Measurements from ENCODE around the gene FURIN. TPM values are rescaled to one million over a fixed set of nuclear protein-coding genes. Genes with fewer than 3 reads are reported as not detected.

Gene FURIN
- total and polyA plus RNA-seq, 4 donors, result 13.2 to 27.0 (median 24.3) TPM

DNA sequence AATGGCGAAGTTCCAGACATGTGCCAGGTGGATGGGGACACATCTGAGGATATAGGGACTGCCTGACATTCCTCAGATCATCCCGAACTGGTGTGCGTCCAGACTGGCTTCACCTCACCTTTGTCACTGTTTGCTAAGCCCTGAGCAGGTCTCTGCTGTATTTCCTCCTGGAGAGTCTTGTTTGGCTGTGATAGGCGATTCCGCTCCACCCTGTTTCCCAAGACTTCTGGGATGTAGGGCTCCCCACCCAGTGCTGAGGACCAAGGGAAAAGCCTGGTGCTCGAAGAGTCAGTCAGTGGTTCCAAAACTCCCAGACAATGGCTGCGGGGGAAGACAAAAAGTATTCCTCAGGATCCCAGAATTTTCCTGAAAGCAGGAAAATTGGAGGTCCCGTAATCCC is 11.1 kb upstream of the FURIN start:
- H3K4me1 ChIP-seq (ENCODE audit: control insufficient read depth, insufficient read depth, low read length), result no peaks in the 10 kb centered on the region
- no peaks in the 10 kb centered on the region for H3K36me3 ChIP-seq (ENCODE audit: control insufficient read depth, insufficient read depth, low read length)
- H3K27ac ChIP-seq (ENCODE audit: low read depth, low read length), result no peak overlapping the region
- H3K9me3 ChIP-seq (ENCODE audit: control insufficient read depth, insufficient read depth, low read length), result no peaks in the 10 kb centered on the region
- DNase-seq (ENCODE audit: low read depth in 4 of 6, low spot score in 6 of 6), result no peak
- WGBS (ENCODE audit: insufficient coverage), result 96% methylated on average over 7 of the region's 8 CpGs
- no peak overlapping the region for H3K4me3 ChIP-seq (ENCODE audit: low read depth, low read length)
- H3K27me3 ChIP-seq (ENCODE audit: control insufficient read depth, insufficient read depth, low read length), result no peaks in the 10 kb centered on the region

DNA sequence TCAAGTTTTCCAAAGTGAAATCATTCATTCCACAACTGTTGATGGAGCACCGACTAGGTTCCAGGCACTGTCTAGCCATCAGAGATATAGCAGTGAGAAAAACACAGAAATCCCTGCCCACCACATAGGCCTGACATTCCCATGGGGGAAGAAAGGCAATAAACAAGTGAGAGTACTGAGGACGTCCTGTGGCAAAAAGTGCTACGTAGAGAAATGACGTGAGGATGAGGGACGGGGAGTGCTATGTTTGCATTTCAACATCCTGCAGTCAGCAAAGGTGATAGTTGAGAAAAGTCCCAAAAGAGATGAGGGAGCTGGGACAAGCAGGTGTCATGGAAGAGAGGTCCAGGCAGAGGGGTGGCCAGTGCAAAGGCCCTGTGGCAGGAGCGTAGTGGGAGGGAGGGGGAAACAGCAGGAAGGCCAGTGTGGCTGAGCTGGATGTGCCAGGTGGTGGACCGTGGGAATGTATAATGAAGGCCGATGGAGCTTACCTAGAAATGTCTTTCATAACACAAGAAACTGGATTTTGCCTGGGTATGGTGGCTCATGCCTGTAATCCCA is 10.4 kb upstream of the FURIN start:
- Histone ChIP-seq H3K9me3 (ENCODE audit: control insufficient read depth, insufficient read depth, low read length) (no peaks in the 10 kb centered on the region), H3K4me1 (ENCODE audit: control insufficient read depth, insufficient read depth, low read length) (no peaks in the 10 kb centered on the region), H3K4me3 (ENCODE audit: low read depth, low read length) (no peak overlapping the region), H3K36me3 (ENCODE audit: control insufficient read depth, insufficient read depth, low read length) (no peaks in the 10 kb centered on the region), H3K27ac (ENCODE audit: low read depth, low read length) (no peak overlapping the region), H3K27me3 (ENCODE audit: control insufficient read depth, insufficient read depth, low read length) (no peaks in the 10 kb centered on the region)
- no peak for DNase-seq (ENCODE audit: low read depth in 4 of 6, low spot score in 6 of 6)
- WGBS (ENCODE audit: insufficient coverage), result 87% methylated on average over 6 of the region's 8 CpGs

- no peaks in the 10 kb centered on the region for H3K36me3 ChIP-seq (ENCODE audit: control insufficient read depth, insufficient read depth, low read length)
- H3K27me3 ChIP-seq (ENCODE audit: control insufficient read depth, insufficient read depth, low read length), result no peaks in the 10 kb centered on the region
- H3K4me1 ChIP-seq (ENCODE audit: control insufficient read depth, insufficient read depth, low read length), result no peaks in the 10 kb centered on the region
- no peak overlapping the region for H3K4me3 ChIP-seq (ENCODE audit: low read depth, low read length)
- no peaks in the 10 kb centered on the region for H3K9me3 ChIP-seq (ENCODE audit: control insufficient read depth, insufficient read depth, low read length)
- WGBS (ENCODE audit: insufficient coverage), result 56% methylated on average over 4 of the region's 10 CpGs
- no peak for DNase-seq (ENCODE audit: low read depth in 4 of 6, low spot score in 6 of 6)
- no peak overlapping the region for H3K27ac ChIP-seq (ENCODE audit: low read depth, low read length)
Measured at GRCh38 chr15:90859234-90860131, 8.9 kb upstream of the FURIN start.

DNA sequence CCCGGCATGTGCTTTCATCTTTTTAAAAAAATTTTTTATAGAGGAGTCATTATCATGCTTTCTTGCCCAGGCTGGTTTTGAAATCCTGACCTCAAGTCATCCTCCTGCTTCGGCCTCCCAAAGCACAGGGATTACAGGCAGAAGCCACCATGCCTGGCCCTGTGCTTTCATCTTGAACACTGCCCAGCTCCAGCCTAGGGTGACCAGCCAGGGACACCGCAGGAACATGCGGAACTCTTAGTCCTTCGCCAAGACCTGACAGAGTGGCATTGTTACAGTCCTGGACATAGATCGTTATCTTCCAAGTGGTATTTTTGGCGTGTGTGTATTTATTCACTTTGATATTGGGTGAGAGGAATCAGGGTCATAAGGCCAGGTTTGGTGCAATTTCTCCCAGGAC is 7.9 kb upstream of the FURIN start:
- WGBS (ENCODE audit: insufficient coverage), result 93% methylated on average over 5 of the region's 7 CpGs

DNA sequence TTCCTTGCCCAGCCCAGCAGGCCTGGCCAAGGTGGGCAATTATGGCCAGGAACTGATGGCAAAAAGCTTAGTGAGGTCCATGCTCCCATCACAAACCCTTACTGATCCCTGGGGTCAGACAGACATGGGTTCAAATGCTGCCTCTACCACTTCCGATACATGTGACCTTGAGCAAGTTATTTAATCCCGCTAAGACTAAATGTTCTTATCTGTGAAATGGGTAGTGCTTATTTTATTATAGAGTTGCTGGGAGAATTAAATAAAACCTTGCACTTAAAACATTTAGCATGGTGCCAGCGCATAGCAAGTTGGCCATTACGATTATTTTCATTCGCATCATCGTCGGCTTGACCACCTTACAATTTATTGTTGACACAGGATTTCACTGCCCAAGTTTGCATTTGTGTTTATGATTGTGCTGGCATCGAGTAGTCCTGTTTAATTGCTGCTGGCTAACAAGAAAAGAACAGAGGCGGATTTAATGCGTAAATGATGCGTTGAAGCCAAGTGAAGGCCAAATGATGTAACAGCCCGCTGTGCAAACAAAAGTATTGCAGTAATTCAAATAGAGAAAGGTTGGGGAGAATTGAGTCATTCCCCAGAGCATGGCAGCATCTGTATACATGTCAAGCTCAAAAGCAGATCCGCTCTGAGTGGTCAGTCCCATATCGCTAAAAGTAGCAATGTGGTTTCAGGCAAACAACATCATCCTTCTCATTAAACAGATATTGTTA is 7.3 kb upstream of the FURIN start:
- Histone ChIP-seq H3K27me3 (ENCODE audit: control insufficient read depth, insufficient read depth, low read length) (no peaks in the 10 kb centered on the region), H3K36me3 (ENCODE audit: control insufficient read depth, insufficient read depth, low read length) (no peaks in the 10 kb centered on the region), H3K4me3 (ENCODE audit: low read depth, low read length) (no peak overlapping the region), H3K4me1 (ENCODE audit: control insufficient read depth, insufficient read depth, low read length) (no peaks in the 10 kb centered on the region), H3K27ac (ENCODE audit: low read depth, low read length) (no peak overlapping the region), H3K9me3 (ENCODE audit: control insufficient read depth, insufficient read depth, low read length) (no peaks in the 10 kb centered on the region)
- peak in 2 of 6 donors; percentile 33 to 71 for DNase-seq (ENCODE audit: low read depth in 4 of 6, low spot score in 6 of 6)
- 61% methylated on average over 5 of the region's 14 CpGs for WGBS (ENCODE audit: insufficient coverage)

More for the DNA sequence above, 7.9 kb upstream of the FURIN start:
- Histone ChIP-seq H3K4me1 (ENCODE audit: control insufficient read depth, insufficient read depth, low read length) (no peaks in the 10 kb centered on the region), H3K27me3 (ENCODE audit: control insufficient read depth, insufficient read depth, low read length) (no peaks in the 10 kb centered on the region), H3K4me3 (ENCODE audit: low read depth, low read length) (no peak overlapping the region), H3K36me3 (ENCODE audit: control insufficient read depth, insufficient read depth, low read length) (no peaks in the 10 kb centered on the region), H3K9me3 (ENCODE audit: control insufficient read depth, insufficient read depth, low read length) (no peaks in the 10 kb centered on the region), H3K27ac (ENCODE audit: low read depth, low read length) (no peak overlapping the region)
- DNase-seq (ENCODE audit: low read depth in 4 of 6, low spot score in 6 of 6), result no peak

- DNase-seq (ENCODE audit: low read depth in 4 of 6, low spot score in 6 of 6), result no peak
- Histone ChIP-seq H3K27me3 (ENCODE audit: control insufficient read depth, insufficient read depth, low read length) (no peaks in the 10 kb centered on the region), H3K9me3 (ENCODE audit: control insufficient read depth, insufficient read depth, low read length) (no peaks in the 10 kb centered on the region), H3K27ac (ENCODE audit: low read depth, low read length) (no peak overlapping the region), H3K4me3 (ENCODE audit: low read depth, low read length) (no peak overlapping the region), H3K36me3 (ENCODE audit: control insufficient read depth, insufficient read depth, low read length) (no peaks in the 10 kb centered on the region), H3K4me1 (ENCODE audit: control insufficient read depth, insufficient read depth, low read length) (no peaks in the 10 kb centered on the region)
- 88% methylated on average over 5 of the region's 6 CpGs for WGBS (ENCODE audit: insufficient coverage)
Measured at GRCh38 chr15:90862487-90862886, 5.9 kb upstream of the FURIN start.

GRCh38 chr15:90862964-90863778 is 5.2 kb upstream of the FURIN start:
- DNase-seq (ENCODE audit: low read depth in 4 of 6, low spot score in 6 of 6), result no peak
- H3K4me3 ChIP-seq (ENCODE audit: low read depth, low read length), result no peak overlapping the region
- no peak overlapping the region for H3K27ac ChIP-seq (ENCODE audit: low read depth, low read length)
- 78% methylated on average over 5 of the region's 5 CpGs for WGBS (ENCODE audit: insufficient coverage)
- no peaks in the 10 kb centered on the region for H3K36me3 ChIP-seq (ENCODE audit: control insufficient read depth, insufficient read depth, low read length)
- no peaks in the 10 kb centered on the region for H3K9me3 ChIP-seq (ENCODE audit: control insufficient read depth, insufficient read depth, low read length)
- no peaks in the 10 kb centered on the region for H3K27me3 ChIP-seq (ENCODE audit: control insufficient read depth, insufficient read depth, low read length)
- H3K4me1 ChIP-seq (ENCODE audit: control insufficient read depth, insufficient read depth, low read length), result no peaks in the 10 kb centered on the region

GRCh38 chr15:90863987-90864386 is 4.4 kb upstream of the FURIN start:
- Histone ChIP-seq H3K27me3 (ENCODE audit: control insufficient read depth, insufficient read depth, low read length) (no peaks in the 10 kb centered on the region), H3K36me3 (ENCODE audit: control insufficient read depth, insufficient read depth, low read length) (no peaks in the 10 kb centered on the region), H3K9me3 (ENCODE audit: control insufficient read depth, insufficient read depth, low read length) (no peaks in the 10 kb centered on the region), H3K27ac (ENCODE audit: low read depth, low read length) (no peak overlapping the region), H3K4me1 (ENCODE audit: control insufficient read depth, insufficient read depth, low read length) (peaks cover 2% of the 10 kb centered on the region), H3K4me3 (ENCODE audit: low read depth, low read length) (no peak overlapping the region)
- no peak for DNase-seq (ENCODE audit: low read depth in 4 of 6, low spot score in 6 of 6)
- 78% methylated on average over 3 of the region's 4 CpGs for WGBS (ENCODE audit: insufficient coverage)

- H3K4me3 ChIP-seq (ENCODE audit: low read depth, low read length), result no peak overlapping the region
- H3K27me3 ChIP-seq (ENCODE audit: control insufficient read depth, insufficient read depth, low read length), result no peaks in the 10 kb centered on the region
- H3K27ac ChIP-seq (ENCODE audit: low read depth, low read length), result no peak overlapping the region
- H3K36me3 ChIP-seq (ENCODE audit: control insufficient read depth, insufficient read depth, low read length), result no peaks in the 10 kb centered on the region
- DNase-seq (ENCODE audit: low read depth in 4 of 6, low spot score in 6 of 6), result no peak
- H3K9me3 ChIP-seq (ENCODE audit: control insufficient read depth, insufficient read depth, low read length), result no peaks in the 10 kb centered on the region
- H3K4me1 ChIP-seq (ENCODE audit: control insufficient read depth, insufficient read depth, low read length), result peaks cover 7% of the 10 kb centered on the region
- 96% methylated on average over 8 of the region's 10 CpGs for WGBS (ENCODE audit: insufficient coverage)
Measured at GRCh38 chr15:90864507-90864906, 3.9 kb upstream of the FURIN start.
